A172 (cell line): ENCODE measurements around the gene SLC25A21. TPM values are rescaled to one million over a fixed set of nuclear protein-coding genes. Genes with fewer than 3 reads are reported as not detected.
"Not testable (repeated sequence)": the region's sequence is repeated elsewhere in the genome, so short reads cannot be mapped to it uniquely, and the experiment has no call there.

ENCODE experiments used
- DNase-seq: peaks from one replicate; pipeline ENCODE4 v3.0.0-alpha.2; 2015; ENCODE audit warnings: low spot score
- total RNA-seq: library from RNA; depleted of rRNA; stranded (reverse); fragments of >200 nt; shearing (Covaris generic); gene quantifications from 2 replicates; pipeline ENCODE4 v1.2.3, GENCODE V29; 2014

Gene SLC25A21
- total RNA-seq, 1 experiment from 2014 or later = 0.22 TPM

GRCh38 chr14:36986407-36986806 lies 186.0 kb downstream of the SLC25A21 start:
- no peak for DNase-seq

GRCh38 chr14:36981832-36982529 lies 190.4 kb downstream of the SLC25A21 start:
- peak; percentile 30 for DNase-seq

GRCh38 chr14:36980413-36980812 lies 192.0 kb downstream of the SLC25A21 start:
- DNase-seq = not testable (repeated sequence)

GRCh38 chr14:36979863-36980262 lies 192.5 kb downstream of the SLC25A21 start:
- no peak for DNase-seq

- DNase-seq = no peak
Measured at GRCh38 chr14:36976571-36977023, 195.8 kb downstream of the SLC25A21 start.

- DNase-seq = no peak
Measured at GRCh38 chr14:36975834-36976233, 196.6 kb downstream of the SLC25A21 start.

GRCh38 chr14:36974985-36975384 lies 197.4 kb downstream of the SLC25A21 start:
- no peak for DNase-seq

- peak; percentile 23 for DNase-seq
Measured at GRCh38 chr14:36973806-36974442, 198.5 kb downstream of the SLC25A21 start.

GRCh38 chr14:36971263-36971855 lies 201.0 kb downstream of the SLC25A21 start:
- DNase-seq = no peak

GRCh38 chr14:36967892-36968555 lies 204.4 kb downstream of the SLC25A21 start:
- DNase-seq = no peak

- no peak for DNase-seq
Measured at GRCh38 chr14:36955967-36956366, 216.4 kb downstream of the SLC25A21 start.

GRCh38 chr14:36955376-36955775 lies 217.0 kb downstream of the SLC25A21 start:
- no peak for DNase-seq

- peak; percentile 35 for DNase-seq
Measured at GRCh38 chr14:36952689-36953088, 219.7 kb downstream of the SLC25A21 start.

GRCh38 chr14:36951380-36951911 lies 221.0 kb downstream of the SLC25A21 start:
- no peak for DNase-seq

GRCh38 chr14:36950812-36951211 lies 221.6 kb downstream of the SLC25A21 start:
- DNase-seq = no peak

- DNase-seq = no peak
Measured at GRCh38 chr14:36949371-36949770, 223.0 kb downstream of the SLC25A21 start.

GRCh38 chr14:36948157-36948859 lies 224.1 kb downstream of the SLC25A21 start:
- DNase-seq = no peak

- no peak for DNase-seq
Measured at GRCh38 chr14:36947362-36947761, 225.0 kb downstream of the SLC25A21 start.

GRCh38 chr14:36946872-36947271 lies 225.5 kb downstream of the SLC25A21 start:
- DNase-seq = no peak

GRCh38 chr14:36944307-36945010 lies 227.9 kb downstream of the SLC25A21 start:
- DNase-seq = peak; percentile 26
